ENCODE data around the gene THBS2.

DNA sequence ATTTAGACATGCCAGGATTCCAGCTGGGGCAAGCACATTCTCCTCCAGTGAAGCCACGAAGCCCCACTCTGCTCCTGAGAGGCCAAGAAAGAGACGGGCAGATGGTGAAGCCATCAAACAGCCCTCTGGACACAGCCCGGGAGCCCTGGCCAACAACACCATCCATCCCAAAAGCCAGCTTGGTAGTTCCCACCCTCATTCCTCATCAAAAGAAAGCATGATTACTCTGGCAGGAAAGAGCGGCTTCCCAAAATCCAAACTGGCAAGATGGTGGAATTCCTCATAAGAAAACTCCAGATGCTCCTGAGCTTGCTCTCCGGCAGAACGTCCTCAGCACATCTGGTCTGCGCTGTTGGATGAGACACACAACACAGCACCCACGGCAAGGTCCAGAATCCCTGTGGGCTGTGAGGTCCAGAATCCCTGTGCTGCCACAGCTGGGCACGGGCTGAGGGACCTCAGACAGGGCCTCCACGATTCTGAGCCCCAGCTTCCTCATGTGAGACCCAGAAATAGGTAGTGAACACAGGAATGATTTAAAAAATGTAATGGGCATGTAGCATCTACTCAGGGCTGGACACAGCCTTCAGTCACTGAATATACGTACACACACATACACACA lies 52.6 kb downstream of the THBS2 start:
- TF ChIP-seq CTCF (IDR thresholded peaks at IDR 0.05; ENCODE audit: low read length) (no peak), EZH2 (IDR thresholded peaks at IDR 0.05; ENCODE audit: borderline replicate concordance, low read length) (no peak)

All from OCI-LY1 (cell line).